NT2/D1 (cell line): ENCODE results near the gene PAOX.

ENCODE experiments used
- DNase-seq: peaks from one replicate; pipeline ENCODE4 v3.0.0-alpha.2; 2011; ENCODE audit warnings: low read depth, low spot score
- H3K27me3 ChIP-seq: 2 replicates; pipeline ENCODE4 v1.6.0; 2011; ENCODE audit warnings: mild to moderate bottlenecking; ENCODE audit not compliant: insufficient read length, insufficient read depth
- H3K36me3 ChIP-seq: 2 replicates; pipeline ENCODE4 v1.6.1; 2011; ENCODE audit warnings: mild to moderate bottlenecking, low read length, mixed read lengths; ENCODE audit not compliant: insufficient read depth, insufficient read length
- H3K4me1 ChIP-seq: 2 replicates; pipeline ENCODE4 v1.5.1; 2011; ENCODE audit not compliant: insufficient read depth, insufficient read length
- H3K4me3 ChIP-seq: 2 replicates; pipeline ENCODE4 v1.5.1; 2011; ENCODE audit warnings: low read depth; ENCODE audit not compliant: insufficient read length
- H3K9ac ChIP-seq: 2 replicates; pipeline ENCODE4 v1.6.0; 2011; ENCODE audit warnings: low read depth; ENCODE audit not compliant: insufficient read length
- H3K9me3 ChIP-seq: 2 replicates; pipeline ENCODE4 v1.5.1; 2011; ENCODE audit warnings: mild to moderate bottlenecking, low read length; ENCODE audit not compliant: insufficient read depth
- SUZ12 ChIP-seq: IDR thresholded peaks from 2 replicates; pipeline ENCODE4 v1.6.1; 2011; ENCODE audit not compliant: insufficient read length, insufficient read depth; ENCODE audit errors: extremely low read depth
- YY1 ChIP-seq: IDR thresholded peaks from 2 replicates; pipeline ENCODE4 v1.6.1; 2011; ENCODE audit not compliant: insufficient read length, insufficient read depth
- ZNF274 ChIP-seq: IDR thresholded peaks from 2 replicates; pipeline ENCODE4 v1.6.1; 2011; ENCODE audit warnings: mild to moderate bottlenecking, low read depth, low read length

Gene PAOX

GRCh38 chr10:133438711-133439273 lies 59.7 kb downstream of the PAOX start:
- H3K27me3 ChIP-seq = no peaks in the 10 kb centered on the region
- TF ChIP-seq SUZ12 (no peak), ZNF274 (no peak), YY1 (no peak)
- DNase-seq = no peak

GRCh38 chr10:133439517-133440461 lies 60.7 kb downstream of the PAOX start:
- H3K4me1 ChIP-seq = peaks cover 4% of the 10 kb centered on the region
- no peaks in the 10 kb centered on the region for H3K36me3 ChIP-seq
- no peak for DNase-seq
- H3K4me3 ChIP-seq = no peak overlapping the region
- TF ChIP-seq SUZ12 = no peak
- TF ChIP-seq ZNF274 = no peak
- no peak for TF ChIP-seq YY1
- H3K27me3 ChIP-seq = no peaks in the 10 kb centered on the region
- H3K9me3 ChIP-seq = peaks cover 8% of the 10 kb centered on the region; the same call in 1 of the 2 replicates
- no peak overlapping the region for H3K9ac ChIP-seq

More at GRCh38 chr10:133438711-133439273, 59.7 kb downstream of the PAOX start:
- H3K4me1 ChIP-seq = peaks cover 4% of the 10 kb centered on the region
- no peaks in the 10 kb centered on the region for H3K36me3 ChIP-seq
- H3K9me3 ChIP-seq = peaks cover 8% of the 10 kb centered on the region; the same call in 1 of the 2 replicates
- no peak overlapping the region for H3K9ac ChIP-seq
- H3K4me3 ChIP-seq = no peak overlapping the region

- peaks cover 4% of the 10 kb centered on the region for H3K4me1 ChIP-seq
- DNase-seq = no peak
- no peak for TF ChIP-seq ZNF274
- no peak for TF ChIP-seq YY1
- TF ChIP-seq SUZ12 = no peak
- no peaks in the 10 kb centered on the region for H3K36me3 ChIP-seq
- H3K9me3 ChIP-seq = peaks cover 8% of the 10 kb centered on the region; the same call in 1 of the 2 replicates
- H3K9ac ChIP-seq = no peak overlapping the region
- no peak overlapping the region for H3K4me3 ChIP-seq
- no peaks in the 10 kb centered on the region for H3K27me3 ChIP-seq
Measured at GRCh38 chr10:133440633-133441285, 61.7 kb downstream of the PAOX start.
